Measurements from ENCODE around the gene OXCT1. TPM values are rescaled to one million over a fixed set of nuclear protein-coding genes. Genes with fewer than 3 reads are reported as not detected.
A peak's percentile ranks its signal among the peaks of the same experiment; 100 is the strongest.
"Not testable (repeated sequence)": the region's sequence is repeated elsewhere in the genome, so short reads cannot be mapped to it uniquely, and the experiment has no call there.

Gene OXCT1
- total RNA-seq, 2 experiments from 2014 or later = 54.0 to 59.9 TPM

- no peaks in the 10 kb centered on the region for H3K27me3 Mint-ChIP-seq
These were observed 98.2 kb downstream of the OXCT1 start for GRCh38 chr5:41772056-41772455.

GRCh38 chr5:41770799-41771198, 99.4 kb downstream of the OXCT1 start:
- POLR2A ChIA-PET = no interaction called here
- DNase-seq = no peak
- no peak for ATAC-seq (ENCODE audit: low read depth)
- no peak overlapping the region for H3K4me3 Mint-ChIP-seq
- peaks cover 26% of the 10 kb centered on the region for H3K36me3 Mint-ChIP-seq
- H3K9me3 Mint-ChIP-seq = no peaks in the 10 kb centered on the region
- H3K4me1 Mint-ChIP-seq = peaks cover 13% of the 10 kb centered on the region
- H3K27ac Mint-ChIP-seq = no peak overlapping the region
- H3K27me3 Mint-ChIP-seq = no peaks in the 10 kb centered on the region

More at GRCh38 chr5:41772056-41772455, 98.2 kb downstream of the OXCT1 start:
- POLR2A ChIA-PET = no interaction called here
- peaks cover 13% of the 10 kb centered on the region for H3K4me1 Mint-ChIP-seq
- no peak overlapping the region for H3K27ac Mint-ChIP-seq
- ATAC-seq (ENCODE audit: low read depth) = no peak
- H3K9me3 Mint-ChIP-seq = no peaks in the 10 kb centered on the region
- peaks cover 28% of the 10 kb centered on the region for H3K36me3 Mint-ChIP-seq
- no peak for DNase-seq
- no peak overlapping the region for H3K4me3 Mint-ChIP-seq

GRCh38 chr5:41768692-41769091, 101.5 kb downstream of the OXCT1 start:
- Mint-ChIP-seq H3K4me3 (no peak overlapping the region), H3K27ac (no peak overlapping the region), H3K9me3 (no peaks in the 10 kb centered on the region), H3K27me3 (no peaks in the 10 kb centered on the region), H3K4me1 (peaks cover 11% of the 10 kb centered on the region), H3K36me3 (peaks cover 24% of the 10 kb centered on the region)
- ATAC-seq (ENCODE audit: low read depth) (no peak), DNase-seq (no peak)
- POLR2A ChIA-PET = no interaction called here

GRCh38 chr5:41764650-41765049, 105.6 kb downstream of the OXCT1 start:
- peaks cover 22% of the 10 kb centered on the region for H3K36me3 Mint-ChIP-seq
- H3K27ac Mint-ChIP-seq = no peak overlapping the region
- POLR2A ChIA-PET = no interaction called here
- no peaks in the 10 kb centered on the region for H3K9me3 Mint-ChIP-seq
- no peak for ATAC-seq (ENCODE audit: low read depth)
- DNase-seq = no peak
- H3K4me1 Mint-ChIP-seq = peaks cover under 1% of the 10 kb centered on the region
- no peaks in the 10 kb centered on the region for H3K27me3 Mint-ChIP-seq
- no peak overlapping the region for H3K4me3 Mint-ChIP-seq

- DNase-seq (no peak), ATAC-seq (ENCODE audit: low read depth) (no peak)
- Mint-ChIP-seq H3K4me3 (no peak overlapping the region), H3K4me1 (peaks cover 2% of the 10 kb centered on the region), H3K9me3 (no peaks in the 10 kb centered on the region), H3K36me3 (peaks cover 22% of the 10 kb centered on the region), H3K27ac (no peak overlapping the region), H3K27me3 (no peaks in the 10 kb centered on the region)
- POLR2A ChIA-PET = no interaction called here
These were observed 106.7 kb downstream of the OXCT1 start for GRCh38 chr5:41763574-41763973.

GRCh38 chr5:41763081-41763480, 107.1 kb downstream of the OXCT1 start:
- Mint-ChIP-seq H3K36me3 (peaks cover 25% of the 10 kb centered on the region), H3K4me3 (no peak overlapping the region), H3K27me3 (no peaks in the 10 kb centered on the region), H3K9me3 (no peaks in the 10 kb centered on the region), H3K4me1 (peaks cover 2% of the 10 kb centered on the region), H3K27ac (no peak overlapping the region)
- ATAC-seq (ENCODE audit: low read depth) = no peak
- no peak for DNase-seq
- POLR2A ChIA-PET = no interaction called here

GRCh38 chr5:41762426-41762825, 107.8 kb downstream of the OXCT1 start:
- Mint-ChIP-seq H3K27me3 (no peaks in the 10 kb centered on the region), H3K27ac (no peak overlapping the region), H3K4me1 (peaks cover 4% of the 10 kb centered on the region), H3K9me3 (no peaks in the 10 kb centered on the region), H3K36me3 (peaks cover 31% of the 10 kb centered on the region), H3K4me3 (no peak overlapping the region)
- DNase-seq (no peak), ATAC-seq (ENCODE audit: low read depth) (no peak)
- POLR2A ChIA-PET = no interaction called here

- H3K27me3 Mint-ChIP-seq = no peaks in the 10 kb centered on the region
- peaks cover 6% of the 10 kb centered on the region for H3K4me1 Mint-ChIP-seq
- H3K9me3 Mint-ChIP-seq = no peaks in the 10 kb centered on the region
- no peak overlapping the region for H3K27ac Mint-ChIP-seq
- ATAC-seq (ENCODE audit: low read depth) (no peak), DNase-seq (no peak)
- no peak overlapping the region for H3K4me3 Mint-ChIP-seq
- POLR2A ChIA-PET = no interaction called here
- H3K36me3 Mint-ChIP-seq = peaks cover 36% of the 10 kb centered on the region
These were observed 108.6 kb downstream of the OXCT1 start for GRCh38 chr5:41761663-41762062.

GRCh38 chr5:41755705-41756104, 114.5 kb downstream of the OXCT1 start:
- POLR2A ChIA-PET = no interaction called here
- no peak for ATAC-seq (ENCODE audit: low read depth)

GRCh38 chr5:41754857-41755256, 115.4 kb downstream of the OXCT1 start:
- Mint-ChIP-seq H3K36me3 (peaks cover 41% of the 10 kb centered on the region), H3K27me3 (no peaks in the 10 kb centered on the region), H3K27ac (no peak overlapping the region), H3K9me3 (no peaks in the 10 kb centered on the region), H3K4me3 (no peak overlapping the region), H3K4me1 (peaks cover 10% of the 10 kb centered on the region)
- DNase-seq (no peak), ATAC-seq (ENCODE audit: low read depth) (peak; percentile 61)
- POLR2A ChIA-PET = no interaction called here

More at GRCh38 chr5:41755705-41756104, 114.5 kb downstream of the OXCT1 start:
- peaks cover 39% of the 10 kb centered on the region for H3K36me3 Mint-ChIP-seq
- H3K9me3 Mint-ChIP-seq = no peaks in the 10 kb centered on the region
- no peak overlapping the region for H3K27ac Mint-ChIP-seq
- H3K4me1 Mint-ChIP-seq = peaks cover 10% of the 10 kb centered on the region
- DNase-seq = no peak
- no peak overlapping the region for H3K4me3 Mint-ChIP-seq
- H3K27me3 Mint-ChIP-seq = no peaks in the 10 kb centered on the region

- DNase-seq (no peak), ATAC-seq (ENCODE audit: low read depth) (no peak)
- Mint-ChIP-seq H3K27ac (no peak overlapping the region), H3K9me3 (no peaks in the 10 kb centered on the region), H3K36me3 (peaks cover 26% of the 10 kb centered on the region), H3K4me3 (no peak overlapping the region), H3K27me3 (no peaks in the 10 kb centered on the region), H3K4me1 (peaks cover 6% of the 10 kb centered on the region)
- POLR2A ChIA-PET = no interaction called here
These were observed 118.4 kb downstream of the OXCT1 start for GRCh38 chr5:41751867-41752266.

GRCh38 chr5:41748631-41749030, 121.6 kb downstream of the OXCT1 start:
- H3K27me3 Mint-ChIP-seq = no peaks in the 10 kb centered on the region
- POLR2A ChIA-PET = no interaction called here
- no peak for DNase-seq
- peaks cover 3% of the 10 kb centered on the region for H3K9me3 Mint-ChIP-seq
- H3K36me3 Mint-ChIP-seq = peaks cover 33% of the 10 kb centered on the region
- ATAC-seq (ENCODE audit: low read depth) = no peak
- no peak overlapping the region for H3K4me3 Mint-ChIP-seq
- H3K27ac Mint-ChIP-seq = no peak overlapping the region
- no peaks in the 10 kb centered on the region for H3K4me1 Mint-ChIP-seq

- DNase-seq = no peak
- Mint-ChIP-seq H3K27ac (no peak overlapping the region), H3K27me3 (no peaks in the 10 kb centered on the region), H3K4me3 (no peak overlapping the region), H3K9me3 (peaks cover 3% of the 10 kb centered on the region), H3K36me3 (peaks cover 34% of the 10 kb centered on the region), H3K4me1 (no peaks in the 10 kb centered on the region)
- ATAC-seq (ENCODE audit: low read depth) = no peak
- POLR2A ChIA-PET = no interaction called here
These were observed 122.5 kb downstream of the OXCT1 start for GRCh38 chr5:41747708-41748107.

- Mint-ChIP-seq H3K27ac (no peak overlapping the region), H3K36me3 (peaks cover 32% of the 10 kb centered on the region), H3K27me3 (no peaks in the 10 kb centered on the region), H3K4me1 (no peaks in the 10 kb centered on the region), H3K9me3 (peaks cover 3% of the 10 kb centered on the region), H3K4me3 (no peak overlapping the region)
- no peak for DNase-seq
- POLR2A ChIA-PET = no interaction called here
- ATAC-seq (ENCODE audit: low read depth) = no peak
These were observed 122.9 kb downstream of the OXCT1 start for GRCh38 chr5:41747301-41747700.

- peaks cover 54% of the 10 kb centered on the region for H3K36me3 Mint-ChIP-seq
- H3K9me3 Mint-ChIP-seq; DNase-seq; H3K27ac Mint-ChIP-seq; H3K4me1 Mint-ChIP-seq; H3K27me3 Mint-ChIP-seq; H3K4me3 Mint-ChIP-seq; ATAC-seq (ENCODE audit: low read depth); POLR2A ChIA-PET: not testable (repeated sequence)
These were observed 127.6 kb downstream of the OXCT1 start for GRCh38 chr5:41742608-41743007.
